ENCODE data around the gene RABL3. TPM values are rescaled to one million over a fixed set of nuclear protein-coding genes. Genes with fewer than 3 reads are reported as not detected.
"Not testable (repeated sequence)": the region's sequence is repeated elsewhere in the genome, so short reads cannot be mapped to it uniquely, and the experiment has no call there.

The RABL3 gene
- total RNA-seq, 1 donor from 2014 or later: 7.7 TPM

- DNase-seq (ENCODE audit: low read depth in 2 of 2): no peak
Observed at GRCh38 chr3:120646771-120647432, 95.4 kb downstream of the RABL3 start.

- no peak for DNase-seq (ENCODE audit: low read depth in 2 of 2)
Observed at GRCh38 chr3:120645083-120645845, 97.1 kb downstream of the RABL3 start.

- DNase-seq (ENCODE audit: low read depth in 2 of 2): peak; percentile 48 to 59
Observed at GRCh38 chr3:120642368-120642948, 99.9 kb downstream of the RABL3 start.

- no peak for DNase-seq (ENCODE audit: low read depth in 2 of 2)
Observed at GRCh38 chr3:120641696-120642246, 100.5 kb downstream of the RABL3 start.

GRCh38 chr3:120640231-120640630 is 102.1 kb downstream of the RABL3 start:
- no peak for DNase-seq (ENCODE audit: low read depth in 2 of 2)

- not testable (repeated sequence) for DNase-seq (ENCODE audit: low read depth in 2 of 2)
Observed at GRCh38 chr3:120638820-120639219, 103.5 kb downstream of the RABL3 start.

- DNase-seq (ENCODE audit: low read depth in 2 of 2): no peak
Observed at GRCh38 chr3:120637851-120638559, 104.3 kb downstream of the RABL3 start.

GRCh38 chr3:120636795-120637401 is 105.4 kb downstream of the RABL3 start:
- no peak for DNase-seq (ENCODE audit: low read depth in 2 of 2)

Other genes starting within 250 kb of the RABL3 start
- gene NDUFB4, start 146.2 kb downstream of the RABL3 start, total RNA-seq: 20.8 and 25.8 TPM in 2 replicates
- gene HGD, start 60.3 kb downstream of the RABL3 start, total RNA-seq: 0.26 TPM in 1 of 2 replicates, not detected in the other
- 23.4 and 24.6 TPM in 2 replicates for gene GTF2E1, start 228 bp upstream of the RABL3 start, total RNA-seq
- not detected in 2 replicates for gene STXBP5L, start 165.7 kb upstream of the RABL3 start, total RNA-seq

All from dermis microvascular lymphatic vessel endothelial cell (primary cell).